IMR-90 (cell line): ENCODE measurements around the gene TXNDC16. TPM values are rescaled to one million over a fixed set of nuclear protein-coding genes. Genes with fewer than 3 reads are reported as not detected.

Source experiments
- ATAC-seq: fragments of 200-7000 bp; cut with Tn5 transposase; 2 replicates; pipeline ENCODE4 v1.9.1; 2020; ENCODE audit warnings: low read depth, mild to moderate bottlenecking, moderate library complexity
- BruUV-seq: library from RNA; stranded (reverse); fragments of 400-500 nt; replicated peaks from 2 replicates; lab custom pipeline; 2021; lab: Mats Ljungman, UMichigan
- CTCF ChIA-PET: fragments of 300-600 bp; formaldehyde crosslinking; extraction: SDS; loops from one replicate; lab custom pipeline; 2021; ENCODE audit warnings: antibody characterized with exemption; lab: Yijun Ruan, JAX
- POLR2A ChIA-PET: fragments of 300-600 bp; sonication (Branson Sonifier 250); formaldehyde crosslinking; loops from one replicate; lab custom pipeline; 2022; ENCODE audit warnings: antibody characterized with exemption; ENCODE audit not compliant: unreplicated experiment; lab: Charles Lee
- DNase-seq: peaks from one replicate; pipeline ENCODE4 v3.0.0; 2013
- H2AFZ ChIP-seq: replicated peaks from 2 replicates; pipeline ENCODE3; 2013; ENCODE audit warnings: low read length, mild to moderate bottlenecking; ENCODE audit not compliant: poor library complexity
- H2AK5ac ChIP-seq: 2 replicates; pipeline ENCODE4 v1.6.1; 2013; ENCODE audit warnings: low read depth, low read length, inconsistent platforms
- H2AK9ac ChIP-seq: replicated peaks from 2 replicates; pipeline ENCODE3; 2013; ENCODE audit warnings: mild to moderate bottlenecking, low read depth, low read length, moderate library complexity; ENCODE audit not compliant: poor library complexity
- H2BK120ac ChIP-seq: 2 replicates; pipeline ENCODE4 v1.6.1; 2013; ENCODE audit warnings: low read depth, low read length, inconsistent platforms
- H2BK15ac ChIP-seq: 3 replicates; pipeline ENCODE4 v1.6.1; 2013; ENCODE audit warnings: low read depth, low read length, inconsistent platforms
- H2BK20ac ChIP-seq: 2 replicates; pipeline ENCODE4 v1.6.1; 2013; ENCODE audit warnings: low read depth, mild to moderate bottlenecking, inconsistent platforms, low read length, moderate library complexity
- H2BK5ac ChIP-seq: 2 replicates; pipeline ENCODE4 v1.6.1; 2013; ENCODE audit warnings: mild to moderate bottlenecking, low read depth, low read length, inconsistent platforms; ENCODE audit not compliant: poor library complexity, severe bottlenecking
- H3K14ac ChIP-seq: replicated peaks from 2 replicates; pipeline ENCODE4 v1.6.1; 2013; ENCODE audit warnings: low read depth, low read length, inconsistent platforms
- H3K18ac ChIP-seq: 2 replicates; pipeline ENCODE4 v1.6.1; 2013; ENCODE audit warnings: low read depth, low read length, control low read depth
- H3K23ac ChIP-seq: 2 replicates; pipeline ENCODE4 v1.6.1; 2013; ENCODE audit warnings: low read depth, low read length, inconsistent platforms
- H3K27ac ChIP-seq: 2 replicates; pipeline ENCODE4 v1.5.1; 2013; ENCODE audit warnings: mild to moderate bottlenecking, control low read depth, low read length; ENCODE audit not compliant: insufficient read depth
- H3K27me3 ChIP-seq: 2 replicates; pipeline ENCODE4 v1.6.1; 2013; ENCODE audit warnings: low read length; ENCODE audit not compliant: control insufficient read depth, insufficient read depth
- H3K36me3 ChIP-seq: 2 replicates; pipeline ENCODE4 v1.6.1; 2013; ENCODE audit warnings: low read length, mixed read lengths; ENCODE audit not compliant: control insufficient read depth, insufficient read depth
- H3K4ac ChIP-seq: 2 replicates; pipeline ENCODE4 v1.6.1; 2013; ENCODE audit warnings: low read depth, low read length, inconsistent platforms
- H3K4me1 ChIP-seq: 2 replicates; pipeline ENCODE4 v1.6.1; 2013; ENCODE audit warnings: low read length, mixed read lengths; ENCODE audit not compliant: control insufficient read depth, insufficient read depth
- H3K4me2 ChIP-seq: 2 replicates; pipeline ENCODE4 v1.6.1; 2013; ENCODE audit warnings: low read depth, mild to moderate bottlenecking, control low read depth, low read length, moderate library complexity
- H3K4me3 ChIP-seq: 2 replicates; pipeline ENCODE4 v1.5.1; 2013; ENCODE audit warnings: low read depth, mild to moderate bottlenecking, control low read depth, low read length, moderate library complexity; ENCODE audit not compliant: insufficient read depth
- H3K56ac ChIP-seq: 2 replicates; pipeline ENCODE4 v1.6.1; 2013; ENCODE audit warnings: low read length, inconsistent platforms; ENCODE audit not compliant: insufficient read depth; ENCODE audit errors: extremely low read depth
- H3K79me1 ChIP-seq, 2 experiments: 2 replicates each; pipeline ENCODE4 v1.6.1; 2013; ENCODE audit warnings: low read length in 2 of 2, inconsistent platforms in 1 of 2, low read depth in 1 of 2
- H3K9ac ChIP-seq: 2 replicates; pipeline ENCODE4 v1.6.1; 2013; ENCODE audit warnings: low read depth, low read length, control low read depth
- H3K9me1 ChIP-seq: 2 replicates; pipeline ENCODE4 v1.6.1; 2013; ENCODE audit warnings: low read length, inconsistent platforms; ENCODE audit not compliant: insufficient read depth
- H3K9me3 ChIP-seq: 2 replicates; pipeline ENCODE4 v1.6.1; 2013; ENCODE audit warnings: low read length; ENCODE audit not compliant: control insufficient read depth, insufficient read depth
- H4K20me1 ChIP-seq: 2 replicates; pipeline ENCODE4 v1.6.1; 2013; ENCODE audit warnings: low read length, inconsistent platforms; ENCODE audit not compliant: insufficient read depth
- H4K5ac ChIP-seq: 2 replicates; pipeline ENCODE4 v1.6.1; 2013; ENCODE audit warnings: mild to moderate bottlenecking, low read depth, low read length, control low read depth
- H4K8ac ChIP-seq, 2 experiments: 2 replicates each; pipeline ENCODE4 v1.6.1; 2013; ENCODE audit warnings: low read depth in 2 of 2, low read length in 2 of 2, control low read depth in 1 of 2, inconsistent platforms in 1 of 2
- H4K91ac ChIP-seq: 2 replicates; pipeline ENCODE4 v1.6.1; 2013; ENCODE audit warnings: low read depth, low read length, inconsistent platforms; ENCODE audit not compliant: insufficient read depth
- BHLHE40 ChIP-seq: fragments of 150-350 bp; IDR thresholded peaks from 2 replicates; pipeline ENCODE4 v1.6.1; 2016; ENCODE audit warnings: mild to moderate bottlenecking, low read depth, low read length
- CEBPB ChIP-seq: IDR thresholded peaks from 2 replicates; pipeline ENCODE4 v1.6.1; 2012; ENCODE audit warnings: low read depth, low read length, improper control_type of control experiment
- CHD1 ChIP-seq: IDR thresholded peaks from 2 replicates; pipeline ENCODE4 v1.6.1; 2012; ENCODE audit warnings: low read depth, low read length, improper control_type of control experiment
- FOS ChIP-seq: fragments of 150-350 bp; IDR thresholded peaks from 2 replicates; pipeline ENCODE4 v1.6.1; 2016; ENCODE audit warnings: low read depth, low read length
- MAFK ChIP-seq: IDR thresholded peaks from 2 replicates; pipeline ENCODE4 v1.6.1; 2012; ENCODE audit warnings: low read depth, low read length, improper control_type of control experiment
- MAZ ChIP-seq: IDR thresholded peaks from 2 replicates; pipeline ENCODE4 v1.6.1; 2012; ENCODE audit warnings: low read depth, mild to moderate bottlenecking, low read length, improper control_type of control experiment, moderate library complexity, borderline replicate concordance
- MXI1 ChIP-seq: IDR thresholded peaks from 2 replicates; pipeline ENCODE4 v1.6.1; 2012; ENCODE audit warnings: low read depth, mild to moderate bottlenecking, low read length, moderate library complexity, borderline replicate concordance
- NFE2L2 ChIP-seq: fragments of 150-350 bp; IDR thresholded peaks from 2 replicates; pipeline ENCODE4 v1.6.1; 2016; ENCODE audit warnings: low read depth, mild to moderate bottlenecking, low read length
- POLR2A ChIP-seq: IDR thresholded peaks from 2 replicates; pipeline ENCODE4 v1.6.1; 2012; ENCODE audit warnings: mild to moderate bottlenecking, low read depth, low read length
- RAD21 ChIP-seq: IDR thresholded peaks from 2 replicates; pipeline ENCODE4 v1.6.1; 2012; ENCODE audit warnings: low read length, improper control_type of control experiment
- RCOR1 ChIP-seq: IDR thresholded peaks from 2 replicates; pipeline ENCODE4 v1.6.1; 2012; ENCODE audit warnings: mild to moderate bottlenecking, low read length, improper control_type of control experiment; ENCODE audit not compliant: insufficient replicate concordance
- RFX5 ChIP-seq: IDR thresholded peaks from 2 replicates; pipeline ENCODE4 v1.8.0; 2012; ENCODE audit warnings: low read depth, mild to moderate bottlenecking, low read length, moderate library complexity
- SMC3 ChIP-seq: fragments of 150-350 bp; IDR thresholded peaks from 2 replicates; pipeline ENCODE4 v1.6.1; 2016; ENCODE audit warnings: low read depth, mild to moderate bottlenecking, antibody characterized with exemption, low read length, moderate library complexity
- USF2 ChIP-seq: fragments of 150-350 bp; IDR thresholded peaks from 2 replicates; pipeline ENCODE4 v1.6.1; 2017; ENCODE audit warnings: mild to moderate bottlenecking, antibody characterized with exemption, low read length, low read depth
- WGBS, 2 experiments: methylation state at CpG; one replicate each; pipeline versions ENCODE4 v1.1.5 to v1.1.7; 2013; ENCODE audit warnings: missing lambda C conversion rate in 2 of 2; ENCODE audit not compliant: insufficient read length in 1 of 2; ENCODE audit errors: extremely low coverage in 2 of 2; 5-methylcytosine and 5-hydroxymethylcytosine counted together
- dilution Hi-C: fragments of 300-500 bp; cut with HindIII; formaldehyde crosslinking; loops from one replicate; pipeline ENCODE4 v1.14.3; 2018; ENCODE audit warnings: low sequenced_read_pairs; ENCODE audit not compliant: unreplicated experiment
- in situ Hi-C: fragments of 300-500 bp; cut with MboI; formaldehyde crosslinking; loops from 3 replicates; pipeline ENCODE4 v1.14.3; 2019; ENCODE audit warnings: low sequenced_read_pairs, inconsistent platforms, mixed read lengths
- intact Hi-C: fragments of 100-400 bp; cut with micrococcal nuclease; formaldehyde crosslinking; loops from 2 replicates; pipeline ENCODE4 v1.10.0; 2022
- polyA plus RNA-seq, 3 experiments: library from polyadenylated mRNA; depleted of rRNA; stranded (reverse); fragments of >200 nt; gene quantifications; 2 replicates each; pipeline ENCODE4 v1.2.3, GENCODE V29; 2012; ENCODE audit warnings: low replicate concordance in 1 of 3
- total RNA-seq: library from RNA; depleted of rRNA; stranded (reverse); fragments of >200 nt; gene quantifications from 2 replicates; pipeline ENCODE4 v1.2.3, GENCODE V29; 2012
- TF ChIP-seq, protein P1 (sequence below): conservative IDR thresholded peaks from 2 replicates; pipeline ENCODE4 v1.5.1; 2012; ENCODE audit warnings: mild to moderate bottlenecking, low read depth, low read length, improper control_type of control experiment
- TF ChIP-seq, protein P2 (sequence below): fragments of 150-350 bp; IDR thresholded peaks from 2 replicates; pipeline ENCODE4 v1.6.1; 2016; ENCODE audit warnings: low read depth, mild to moderate bottlenecking, low read length, moderate library complexity, borderline replicate concordance

The TXNDC16 gene
- total and polyA plus RNA-seq, 2 of the 4 experiments (the other 2 are of a cell fraction): 1.4 TPM

DNA sequence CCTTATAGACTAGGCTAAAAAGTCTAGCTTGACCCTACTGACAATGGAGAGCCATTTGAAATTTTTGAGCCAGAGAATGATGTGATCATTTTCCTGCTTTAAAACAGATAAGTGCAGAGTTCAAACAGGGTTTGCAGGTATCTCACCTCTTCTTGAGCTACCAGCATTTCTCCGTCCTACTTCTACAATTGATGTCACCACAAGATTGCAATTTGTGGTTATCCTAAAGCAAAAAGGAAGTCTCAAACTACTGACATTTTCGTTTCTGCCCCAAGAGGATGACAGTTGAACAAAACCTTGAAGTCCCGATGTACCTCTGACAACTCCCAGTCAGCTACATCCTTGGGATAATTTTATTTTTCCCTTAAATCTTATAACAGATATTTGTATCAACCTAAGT lies 151.5 kb downstream of the TXNDC16 start:
- peak overlapping the region; percentile 61 for H2BK20ac ChIP-seq
- H3K9ac ChIP-seq: no peak overlapping the region
- H2AK5ac ChIP-seq: no peak overlapping the region
- peak overlapping the region; percentile 85; the same call in 1 of the 2 replicates for H3K27ac ChIP-seq
- in situ Hi-C loops: no loop called here
- no CpG with 5 or more reads among the region's 3 CpGs for WGBS, 2 experiments
- peak overlapping the region; percentile 78 for H3K18ac ChIP-seq
- no peaks in the 10 kb centered on the region for H4K20me1 ChIP-seq
- peak overlapping the region; percentile 55 for H2BK120ac ChIP-seq
- H3K56ac ChIP-seq: no peak overlapping the region
- 0 out of 2 replicates have a peak overlapping the region, but pooled peaks have one; percentile 20 for H3K14ac ChIP-seq
- peak overlapping the region; percentile 71 for H2BK5ac ChIP-seq
- H4K5ac ChIP-seq: peak overlapping the region; percentile 64; the same call in 1 of the 2 replicates
- H2AFZ ChIP-seq: no peak overlapping the region
- intact Hi-C loops: loop anchor here (5.0 kb wide), 3 partner anchors 56 to 84 kb away; no protein-coding TSS in a partner anchor
- ATAC-seq: no peak
- POLR2A ChIA-PET: no interaction called here
- peaks cover 3% of the 10 kb centered on the region for H3K9me3 ChIP-seq
- peak overlapping the region; percentile 14; the same call in 1 of the 2 replicates for H4K91ac ChIP-seq
- no peak for DNase-seq
- dilution Hi-C loops: no loop called here
- H3K9me1 ChIP-seq: peaks cover 7% of the 10 kb centered on the region; the same call in 1 of the 2 replicates
- no peak overlapping the region for H2AK9ac ChIP-seq
- CTCF ChIA-PET: interaction anchor here (0.8 kb wide), 1 partner anchor 9 kb away, joined by 3 read pairs; no protein-coding TSS in a partner anchor
- no peaks in the 10 kb centered on the region for H3K79me1 ChIP-seq
- peak overlapping the region; percentile 40 for H3K4me2 ChIP-seq
- H3K36me3 ChIP-seq: no peaks in the 10 kb centered on the region
- H3K23ac ChIP-seq: no peak overlapping the region
- no peak overlapping the region for H3K4me3 ChIP-seq
- no TSS peak for BruUV-seq
- peaks cover 19% of the 10 kb centered on the region for H3K4me1 ChIP-seq
- H3K4ac ChIP-seq: peak overlapping the region; percentile 47
- peak overlapping the region; percentile 22; the same call in 1 of the 3 replicates for H2BK15ac ChIP-seq
- TF ChIP-seq, protein P1, sequence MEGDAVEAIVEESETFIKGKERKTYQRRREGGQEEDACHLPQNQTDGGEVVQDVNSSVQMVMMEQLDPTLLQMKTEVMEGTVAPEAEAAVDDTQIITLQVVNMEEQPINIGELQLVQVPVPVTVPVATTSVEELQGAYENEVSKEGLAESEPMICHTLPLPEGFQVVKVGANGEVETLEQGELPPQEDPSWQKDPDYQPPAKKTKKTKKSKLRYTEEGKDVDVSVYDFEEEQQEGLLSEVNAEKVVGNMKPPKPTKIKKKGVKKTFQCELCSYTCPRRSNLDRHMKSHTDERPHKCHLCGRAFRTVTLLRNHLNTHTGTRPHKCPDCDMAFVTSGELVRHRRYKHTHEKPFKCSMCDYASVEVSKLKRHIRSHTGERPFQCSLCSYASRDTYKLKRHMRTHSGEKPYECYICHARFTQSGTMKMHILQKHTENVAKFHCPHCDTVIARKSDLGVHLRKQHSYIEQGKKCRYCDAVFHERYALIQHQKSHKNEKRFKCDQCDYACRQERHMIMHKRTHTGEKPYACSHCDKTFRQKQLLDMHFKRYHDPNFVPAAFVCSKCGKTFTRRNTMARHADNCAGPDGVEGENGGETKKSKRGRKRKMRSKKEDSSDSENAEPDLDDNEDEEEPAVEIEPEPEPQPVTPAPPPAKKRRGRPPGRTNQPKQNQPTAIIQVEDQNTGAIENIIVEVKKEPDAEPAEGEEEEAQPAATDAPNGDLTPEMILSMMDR: no peak
- TF ChIP-seq RAD21 (no peak), MAZ (no peak), MXI1 (no peak), FOS (no peak), RFX5 (no peak), BHLHE40 (no peak), SMC3 (no peak), USF2 (no peak), CHD1 (no peak), MAFK (no peak), NFE2L2 (no peak), CEBPB (no peak), RCOR1 (no peak), POLR2A (no peak)
- TF ChIP-seq, protein P2, sequence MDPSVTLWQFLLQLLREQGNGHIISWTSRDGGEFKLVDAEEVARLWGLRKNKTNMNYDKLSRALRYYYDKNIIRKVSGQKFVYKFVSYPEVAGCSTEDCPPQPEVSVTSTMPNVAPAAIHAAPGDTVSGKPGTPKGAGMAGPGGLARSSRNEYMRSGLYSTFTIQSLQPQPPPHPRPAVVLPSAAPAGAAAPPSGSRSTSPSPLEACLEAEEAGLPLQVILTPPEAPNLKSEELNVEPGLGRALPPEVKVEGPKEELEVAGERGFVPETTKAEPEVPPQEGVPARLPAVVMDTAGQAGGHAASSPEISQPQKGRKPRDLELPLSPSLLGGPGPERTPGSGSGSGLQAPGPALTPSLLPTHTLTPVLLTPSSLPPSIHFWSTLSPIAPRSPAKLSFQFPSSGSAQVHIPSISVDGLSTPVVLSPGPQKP: no peak
- H4K8ac ChIP-seq: no peak overlapping the region; a peak in 1 of 4 replicates
- H3K27me3 ChIP-seq: no peaks in the 10 kb centered on the region
